ENCODE measurements around the gene PRAMEF9. TPM values are rescaled to one million over a fixed set of nuclear protein-coding genes. Genes with fewer than 3 reads are reported as not detected.
"Not testable (repeated sequence)": the region's sequence is repeated elsewhere in the genome, so short reads cannot be mapped to it uniquely, and the experiment has no call there.

PRAMEF9 gene
- total RNA-seq, result not detected

DNA sequence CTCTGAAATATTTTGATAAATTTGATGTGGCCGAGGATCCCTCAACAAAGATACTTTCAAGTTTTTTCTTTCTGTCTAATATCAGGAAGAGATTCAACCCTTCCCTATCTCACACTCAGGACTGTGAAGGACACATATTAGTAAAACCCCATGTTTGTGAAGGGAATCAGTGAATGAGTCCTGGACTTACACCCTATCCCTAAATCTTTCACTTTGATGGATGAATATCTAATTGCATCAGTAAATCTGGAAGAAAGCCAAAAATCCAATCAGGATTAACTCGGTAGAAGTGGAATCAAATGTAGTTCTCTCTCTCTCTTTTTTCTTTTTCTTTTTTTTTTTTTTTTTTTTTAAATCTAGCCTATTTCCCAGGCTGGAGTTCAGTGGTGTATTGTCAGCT, at the start of gene PRAMEF9:
TSS of gene PRAMEF9 (plus strand) at position 301 of the 400 bp plus-strand sequence. CDS start 3,433 bp downstream, outside the sequence.
- intact Hi-C loops (cut with DNase I); H3K27ac ChIP-seq; H3K4me1 ChIP-seq; H3K27me3 ChIP-seq; DNase-seq (ENCODE audit: low spot score in 2 of 2); H3K36me3 ChIP-seq; H3K4me3 ChIP-seq; H3K9me3 ChIP-seq: not testable (repeated sequence)

DNA sequence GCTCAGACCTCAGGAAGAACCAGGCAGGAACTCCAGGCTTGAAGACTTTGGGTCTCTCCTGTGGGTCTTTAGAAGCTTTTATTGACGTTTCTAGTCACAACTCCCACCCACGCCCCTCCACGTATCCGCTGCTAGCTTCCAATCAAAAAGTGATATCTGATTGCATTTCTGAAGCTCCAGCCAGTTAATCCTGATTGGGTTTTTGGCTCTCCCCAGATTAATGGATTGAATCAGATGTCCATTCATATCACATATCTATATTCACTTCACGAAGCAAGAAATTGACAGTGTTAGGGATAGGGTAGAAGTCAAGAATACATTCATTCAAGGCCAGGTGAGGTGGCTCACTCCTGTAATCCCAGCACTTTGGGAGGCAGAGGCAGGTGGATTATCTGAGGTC, 15.7 kb upstream of the PRAMEF9 start, which contains the start of gene PRAMEF26:
TSS of gene PRAMEF26 (minus strand) at position 101 of the 400 bp plus-strand sequence. CDS start 2,914 bp downstream, outside the sequence.
- H3K4me3 ChIP-seq; DNase-seq (ENCODE audit: low spot score in 2 of 2); H3K27ac ChIP-seq; H3K4me1 ChIP-seq; H3K36me3 ChIP-seq; H3K9me3 ChIP-seq; intact Hi-C loops (cut with DNase I); H3K27me3 ChIP-seq: not testable (repeated sequence)

DNA sequence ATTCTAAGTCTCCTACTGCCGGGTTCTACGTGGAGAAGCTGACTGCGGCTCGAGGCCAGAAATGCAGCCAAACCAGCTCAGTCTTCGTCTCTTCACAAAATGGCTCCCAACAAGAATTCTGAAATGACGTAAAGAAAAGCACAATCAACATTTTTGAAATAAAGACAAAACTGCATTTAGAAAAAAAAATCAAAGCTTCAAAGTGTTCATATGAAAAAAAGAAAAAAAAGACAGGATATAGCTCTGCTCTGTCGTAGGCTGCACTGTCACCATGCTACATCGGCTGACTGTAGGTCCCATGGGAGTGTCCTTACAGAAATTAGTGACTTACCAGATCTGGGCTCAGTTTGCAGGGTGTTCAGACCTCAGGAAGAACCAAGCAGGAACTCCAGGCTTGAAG, 6.1 kb upstream of the PRAMEF9 start, which contains the start of gene HNRNPCL4:
TSS of gene HNRNPCL4 (minus strand) at position 101 of the 400 bp plus-strand sequence. CDS start 164 bp downstream, outside the sequence.
- H3K36me3 ChIP-seq; H3K9me3 ChIP-seq; H3K27ac ChIP-seq; DNase-seq (ENCODE audit: low spot score in 2 of 2); H3K27me3 ChIP-seq; intact Hi-C loops (cut with DNase I); H3K4me1 ChIP-seq; H3K4me3 ChIP-seq: not testable (repeated sequence)

DNA sequence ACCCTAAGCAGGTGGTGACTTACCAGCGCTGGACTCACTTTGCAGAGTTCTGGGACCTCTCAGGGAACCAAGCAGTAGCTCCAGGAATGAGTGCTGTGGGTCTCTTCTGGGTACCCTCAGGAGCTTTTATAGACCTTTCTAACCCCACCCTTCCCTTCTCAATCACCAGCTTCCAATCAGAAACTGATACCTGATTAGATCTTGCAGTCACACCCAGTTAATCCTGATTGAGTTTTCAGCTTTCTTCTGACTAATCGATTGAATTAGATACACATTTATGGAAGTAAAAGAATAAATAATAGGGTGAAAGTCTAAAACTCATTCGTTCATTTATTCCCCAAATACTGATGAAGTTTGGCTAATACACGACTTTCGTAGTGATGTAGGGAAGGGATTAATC, 29.7 kb downstream of the PRAMEF9 start, which contains the start of gene PRAMEF13:
TSS of gene PRAMEF13 (minus strand) at position 101 of the 400 bp plus-strand sequence. CDS start 1,820 bp downstream, outside the sequence.
- H3K27ac ChIP-seq; H3K9me3 ChIP-seq; H3K4me3 ChIP-seq; intact Hi-C loops (cut with DNase I); H3K4me1 ChIP-seq; DNase-seq (ENCODE audit: low spot score in 2 of 2); H3K27me3 ChIP-seq; H3K36me3 ChIP-seq: not testable (repeated sequence)

DNA sequence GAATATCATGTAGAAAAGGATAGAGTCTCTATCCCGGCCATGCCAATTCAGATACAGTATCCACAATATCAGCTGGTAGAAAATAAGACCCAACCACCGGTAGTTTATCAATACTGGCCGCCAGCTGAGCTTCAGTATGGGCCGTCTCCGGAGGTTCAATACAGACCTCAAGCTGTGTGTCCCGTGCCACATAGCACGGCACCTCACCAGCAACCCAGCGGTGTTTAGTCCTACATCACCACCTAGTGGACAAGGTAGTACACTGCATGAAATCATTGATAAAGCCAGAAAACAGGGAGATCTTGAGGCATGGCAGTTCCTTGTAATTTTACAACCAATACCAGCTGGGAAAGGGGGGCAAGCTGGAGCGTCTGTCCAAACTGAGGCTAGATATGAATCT, 37.1 kb downstream of the PRAMEF9 start:
- intact Hi-C loops (cut with DNase I); H3K27me3 ChIP-seq; H3K4me3 ChIP-seq: not testable (repeated sequence)

DNA sequence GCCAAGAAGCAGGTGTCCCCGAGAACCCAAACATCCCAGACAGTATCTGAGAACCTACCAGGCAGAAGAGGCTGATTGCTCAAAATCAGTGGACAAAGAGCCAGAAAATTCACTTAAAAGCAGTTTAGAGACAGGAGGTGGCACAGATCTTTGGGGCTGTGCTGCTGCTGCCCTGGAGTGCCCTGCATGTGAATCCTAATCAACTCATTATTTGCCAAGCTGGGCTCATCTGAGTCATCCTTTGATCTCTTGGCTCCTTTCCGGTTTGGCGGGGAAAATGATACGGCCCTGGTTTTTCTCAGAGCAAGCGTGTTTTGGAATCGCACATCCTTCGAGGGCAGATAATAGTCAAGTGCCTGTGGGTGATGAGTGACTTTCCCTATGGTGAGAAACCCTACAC, 45.0 kb downstream of the PRAMEF9 start:
- intact Hi-C loops (cut with DNase I); H3K27me3 ChIP-seq; H3K27ac ChIP-seq; H3K9me3 ChIP-seq; H3K4me3 ChIP-seq; H3K4me1 ChIP-seq; DNase-seq (ENCODE audit: low spot score in 2 of 2); H3K36me3 ChIP-seq: not testable (repeated sequence)

More for the DNA sequence above, 37.1 kb downstream of the PRAMEF9 start:
- H3K36me3 ChIP-seq; DNase-seq (ENCODE audit: low spot score in 2 of 2); H3K4me1 ChIP-seq; H3K27ac ChIP-seq; H3K9me3 ChIP-seq: not testable (repeated sequence)

DNA sequence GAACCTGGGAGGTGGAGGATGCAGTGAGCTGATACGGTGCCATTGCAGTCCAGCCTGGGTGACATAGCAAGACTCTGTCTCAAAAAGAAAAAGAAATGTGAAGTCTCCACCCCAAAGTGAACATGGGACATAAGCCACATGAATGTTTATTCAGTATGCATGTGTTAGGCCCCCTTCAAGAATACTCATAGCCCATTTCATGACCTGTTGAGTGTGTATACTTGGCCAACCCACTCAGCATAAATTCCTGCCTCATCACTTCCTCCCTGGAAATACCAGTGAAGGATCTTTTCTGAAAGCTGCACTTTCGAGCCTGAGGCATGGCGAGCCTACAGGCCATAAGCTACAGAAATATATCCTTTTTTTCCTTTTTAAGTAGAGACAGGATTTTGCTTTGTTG, 47.6 kb downstream of the PRAMEF9 start:
- H3K36me3 ChIP-seq; intact Hi-C loops (cut with DNase I); H3K27me3 ChIP-seq; DNase-seq (ENCODE audit: low spot score in 2 of 2); H3K9me3 ChIP-seq; H3K4me1 ChIP-seq; H3K27ac ChIP-seq; H3K4me3 ChIP-seq: not testable (repeated sequence)

DNA sequence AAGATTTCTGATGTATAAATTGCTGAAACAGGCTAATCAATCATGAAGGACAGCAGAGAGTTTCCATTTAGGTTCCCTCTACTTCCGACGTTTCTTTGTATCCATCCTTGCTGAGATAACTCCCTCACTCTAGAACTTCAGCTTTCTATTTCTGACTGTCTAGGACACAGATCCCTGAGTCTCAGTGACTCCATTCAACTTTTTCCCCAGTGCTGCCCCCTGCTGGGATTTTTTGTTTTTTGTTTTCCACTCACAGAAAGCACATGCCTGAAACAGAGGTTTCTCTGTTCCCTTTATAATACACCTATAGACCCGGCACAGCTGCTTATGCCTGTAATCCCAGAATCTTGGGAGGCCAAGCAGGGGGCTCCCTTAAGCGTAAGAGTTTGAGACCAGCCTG, 51.1 kb downstream of the PRAMEF9 start:
- H3K4me1 ChIP-seq; H3K27me3 ChIP-seq; H3K36me3 ChIP-seq; DNase-seq (ENCODE audit: low spot score in 2 of 2); H3K4me3 ChIP-seq; H3K27ac ChIP-seq; H3K9me3 ChIP-seq; intact Hi-C loops (cut with DNase I): not testable (repeated sequence)

DNA sequence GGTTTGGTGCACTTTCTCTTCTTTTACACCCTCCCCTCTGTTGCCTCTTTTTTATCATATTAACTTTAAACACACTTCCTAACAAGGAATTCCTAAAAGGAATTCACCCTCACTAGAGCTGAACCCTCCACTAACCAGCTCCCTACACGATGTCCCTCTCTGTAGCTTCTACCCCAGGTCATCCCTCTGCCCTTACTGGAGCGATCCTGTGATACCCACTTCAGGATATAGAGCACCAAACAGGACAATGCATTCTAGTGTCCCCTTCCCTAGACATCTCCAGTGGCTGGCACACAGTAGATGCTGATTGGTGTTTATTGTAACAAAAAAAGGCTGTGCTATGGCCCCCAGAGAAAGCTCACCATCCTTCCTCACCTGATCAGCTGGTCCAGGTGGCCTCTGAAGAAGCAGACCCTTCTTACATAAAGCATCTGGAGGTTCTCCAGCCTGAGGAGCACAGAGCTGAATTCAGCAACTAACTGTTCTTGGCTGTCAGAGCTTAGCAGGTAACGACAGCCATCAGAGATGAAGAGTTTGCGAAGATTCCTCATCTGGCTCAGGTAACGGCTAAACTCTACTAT, 52.9 kb downstream of the PRAMEF9 start:
- TF ChIP-seq, protein P1, sequence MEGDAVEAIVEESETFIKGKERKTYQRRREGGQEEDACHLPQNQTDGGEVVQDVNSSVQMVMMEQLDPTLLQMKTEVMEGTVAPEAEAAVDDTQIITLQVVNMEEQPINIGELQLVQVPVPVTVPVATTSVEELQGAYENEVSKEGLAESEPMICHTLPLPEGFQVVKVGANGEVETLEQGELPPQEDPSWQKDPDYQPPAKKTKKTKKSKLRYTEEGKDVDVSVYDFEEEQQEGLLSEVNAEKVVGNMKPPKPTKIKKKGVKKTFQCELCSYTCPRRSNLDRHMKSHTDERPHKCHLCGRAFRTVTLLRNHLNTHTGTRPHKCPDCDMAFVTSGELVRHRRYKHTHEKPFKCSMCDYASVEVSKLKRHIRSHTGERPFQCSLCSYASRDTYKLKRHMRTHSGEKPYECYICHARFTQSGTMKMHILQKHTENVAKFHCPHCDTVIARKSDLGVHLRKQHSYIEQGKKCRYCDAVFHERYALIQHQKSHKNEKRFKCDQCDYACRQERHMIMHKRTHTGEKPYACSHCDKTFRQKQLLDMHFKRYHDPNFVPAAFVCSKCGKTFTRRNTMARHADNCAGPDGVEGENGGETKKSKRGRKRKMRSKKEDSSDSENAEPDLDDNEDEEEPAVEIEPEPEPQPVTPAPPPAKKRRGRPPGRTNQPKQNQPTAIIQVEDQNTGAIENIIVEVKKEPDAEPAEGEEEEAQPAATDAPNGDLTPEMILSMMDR (IDR thresholded peaks at IDR 0.05), result no peak
- Histone ChIP-seq H3K9me3 (no peaks in the 10 kb centered on the region), H3K27ac (no peak overlapping the region), H3K36me3 (no peaks in the 10 kb centered on the region), H3K27me3 (no peaks in the 10 kb centered on the region), H3K4me3 (no peak overlapping the region), H3K4me1 (no peaks in the 10 kb centered on the region)
- DNase-seq (ENCODE audit: low spot score in 2 of 2), result no peak
- intact Hi-C loops (cut with DNase I), result no loop called here

DNA sequence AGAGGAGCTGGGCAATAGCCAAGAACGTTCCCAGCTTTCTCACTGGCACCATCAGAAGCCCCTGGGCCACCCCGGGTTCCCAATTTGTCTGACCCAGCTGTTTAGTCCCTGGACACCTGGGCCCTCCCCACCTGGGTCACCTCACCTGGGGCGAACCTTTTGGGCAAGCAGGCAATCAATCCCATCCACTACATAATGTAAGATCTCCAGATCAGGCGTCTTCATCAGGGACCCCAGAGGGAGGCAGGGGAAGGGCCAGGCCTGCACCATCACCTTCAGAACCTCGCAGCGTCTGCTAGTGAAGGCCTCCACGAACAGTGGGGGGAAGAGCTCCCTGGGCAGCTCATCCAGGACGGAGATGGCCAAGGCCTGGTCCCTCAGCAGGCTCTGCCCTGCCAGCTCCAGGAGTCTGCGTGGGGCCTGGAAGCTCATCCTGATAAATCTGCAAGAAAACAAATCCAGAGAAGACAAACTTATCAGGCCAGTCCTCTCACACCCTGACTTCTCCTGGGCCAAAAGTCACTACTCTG, 54.1 kb downstream of the PRAMEF9 start, which contains the start of gene PRAMEF18:
TSS of gene PRAMEF18 (minus strand) at position 480 of the 530 bp plus-strand sequence. CDS start at position 432, 48 bp downstream.
- H3K36me3 ChIP-seq; intact Hi-C loops (cut with DNase I); H3K27ac ChIP-seq; H3K9me3 ChIP-seq; H3K4me3 ChIP-seq; H3K27me3 ChIP-seq; DNase-seq (ENCODE audit: low spot score in 2 of 2); H3K4me1 ChIP-seq: not testable (repeated sequence)

DNA sequence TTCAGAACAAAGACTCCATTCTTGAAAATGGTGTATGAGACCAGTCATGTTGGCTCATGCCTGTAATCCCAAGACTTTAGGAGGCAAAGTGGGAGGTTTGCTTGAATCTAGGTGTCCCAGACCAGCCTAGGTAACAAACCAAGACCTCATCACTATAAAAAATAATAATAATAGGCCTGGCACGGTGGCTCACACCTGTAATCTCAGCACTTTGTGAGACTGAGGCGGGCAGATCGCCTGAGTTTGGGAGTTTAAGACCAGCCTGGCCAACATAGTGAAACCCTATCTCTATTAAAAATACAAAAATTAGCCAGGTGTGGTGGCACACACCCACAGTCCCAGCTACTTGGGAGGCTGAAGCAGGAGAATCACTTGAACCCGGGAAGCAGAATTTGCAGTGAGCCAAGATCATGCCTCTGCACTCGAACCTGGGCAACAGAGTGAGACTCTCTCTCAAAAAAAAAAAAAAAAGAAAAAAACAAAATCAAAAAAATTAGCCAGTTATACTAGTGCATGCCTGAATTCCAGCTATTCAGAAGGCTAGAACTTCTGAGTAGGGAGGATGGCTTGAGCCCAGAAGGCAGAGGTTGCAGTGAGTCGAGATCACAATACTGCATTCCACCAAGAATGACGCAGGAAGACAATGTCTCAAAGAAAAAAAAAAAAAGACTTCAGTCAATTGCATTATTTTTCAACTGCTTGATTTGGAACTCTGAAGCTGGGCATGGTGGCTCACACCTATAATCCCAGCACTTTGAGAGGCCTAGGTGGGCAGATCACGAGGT, 55.8 kb downstream of the PRAMEF9 start:
- H3K36me3 ChIP-seq; H3K9me3 ChIP-seq; intact Hi-C loops (cut with DNase I); H3K27me3 ChIP-seq; H3K27ac ChIP-seq; H3K4me3 ChIP-seq; H3K4me1 ChIP-seq; DNase-seq (ENCODE audit: low spot score in 2 of 2): not testable (repeated sequence)
